Ovary (tissue), 9 donors: ENCODE results near the gene UGGT2. TPM values are rescaled to one million over a fixed set of nuclear protein-coding genes. Genes with fewer than 3 reads are reported as not detected.
"Not testable (repeated sequence)": the region's sequence is repeated elsewhere in the genome, so short reads cannot be mapped to it uniquely, and the experiment has no call there.

Source experiments
- DNase-seq, 5 donors: peaks; one replicate each; pipeline ENCODE4 v3.0.0-alpha.2; 2019 to 2020
- H3K27ac ChIP-seq, 2 donors: fragments of 200-600 bp; one replicate each; pipeline versions ENCODE4 v1.5.1 to v1.8.0; 2019 to 2022
- H3K27me3 ChIP-seq: fragments of 200-600 bp; one replicate; pipeline ENCODE4 v1.8.0; 2022
- H3K36me3 ChIP-seq: fragments of 200-600 bp; sonication (generic); one replicate; pipeline ENCODE4 v1.5.1; 2019
- H3K4me1 ChIP-seq: one replicate; pipeline ENCODE4 v1.8.1; 2013; ENCODE audit warnings: mild to moderate bottlenecking, moderate library complexity; ENCODE audit not compliant: insufficient read depth
- H3K4me3 ChIP-seq: fragments of 200-600 bp; sonication (generic); one replicate; pipeline ENCODE4 v1.5.1; 2017
- H3K9me3 ChIP-seq, 2 donors: fragments of 200-600 bp in 1 of 2; sonication (generic) in 1 of 2; one replicate each; pipeline versions ENCODE4 v1.5.1 to v1.8.1; 2013 to 2019; ENCODE audit warnings: mild to moderate bottlenecking in 1 of 2, moderate library complexity in 1 of 2
- CTCF ChIP-seq, 3 donors: fragments of 450-650 bp in 2 of 3; fragments of 200-600 bp in 1 of 3; IDR thresholded peaks; one replicate each; pipeline versions ENCODE4 v1.5.1 to v1.8.0; 2016 to 2022; ENCODE audit warnings: antibody characterized with exemption in 3 of 3, mild to moderate bottlenecking in 1 of 3
- EP300 ChIP-seq: sonication (generic); formaldehyde crosslinking; IDR thresholded peaks from one replicate; pipeline ENCODE4 v1.6.1; 2017; ENCODE audit warnings: antibody characterized with exemption
- POLR2A ChIP-seq: fragments of 450-650 bp; IDR thresholded peaks from one replicate; pipeline ENCODE4 v1.6.1; 2017; ENCODE audit warnings: antibody characterized with exemption, mild to moderate bottlenecking, moderate library complexity
- WGBS, 3 donors: extraction: QIAGEN DNeasy Blood & Tissue Kit in 1 of 3; methylation state at CpG; one replicate each; pipeline versions ENCODE4 v1.1.5 to v1.1.7; 2013 to 2017; 5-methylcytosine and 5-hydroxymethylcytosine counted together
- intact Hi-C, 4 donors: fragments of 100-400 bp; cut with DNase I; formaldehyde crosslinking; loops; one replicate each; pipeline versions ENCODE4 v1.11.0 to v1.15.1; 2022 to 2023
- polyA plus RNA-seq, 2 donors: library from polyadenylated mRNA; stranded (reverse); fragments of 200-250 nt in 1 of 2; fragments of 350-450 nt in 1 of 2; fragmentation: Illumina TruSeq in 1 of 2; extraction: RNeasy Lipid Tissue Mini Kit (QIAGEN cat#74804) in 1 of 2; gene quantifications; one replicate each; pipeline ENCODE4 v1.2.3, GENCODE V29; 2013 to 2014
- total RNA-seq, 7 donors: library from RNA; depleted of rRNA in 2 of 7; stranded (reverse); fragments of >200 nt in 2 of 7; fragmentation: NEBNext Ultra II Directional in 3 of 7; extraction: Animal tissue kit (Norgen Biotek cat#: 25700) in 3 of 7; gene quantifications; one replicate each; pipeline versions ENCODE4 v1.1.0 to v1.2.4, GENCODE V29; 2016 to 2023
- donor health status: DM: no; HTN: no; CAD: no; lungs with moderate emphysema.
- donor health status: DM: no; HTN: no; CAD: no.
- donor health status: Bipolar disorder and iron deficiency.
- donor health status: DM: yes; HTN: yes; CAD: no.
- donor health status: DM: no; HTN: no; CAD: no.
- donor health status: DM: yes; HTN: yes; CAD: no.

The UGGT2 gene
- total and polyA plus RNA-seq, 9 donors: 7.7 to 52.6 (median 28.9) TPM

- no peaks in the 10 kb centered on the region for H3K27me3 ChIP-seq
- no peaks in the 10 kb centered on the region for H3K36me3 ChIP-seq
Observed at GRCh38 chr13:95784900-95785290, 268.3 kb downstream of the UGGT2 start.

DNA sequence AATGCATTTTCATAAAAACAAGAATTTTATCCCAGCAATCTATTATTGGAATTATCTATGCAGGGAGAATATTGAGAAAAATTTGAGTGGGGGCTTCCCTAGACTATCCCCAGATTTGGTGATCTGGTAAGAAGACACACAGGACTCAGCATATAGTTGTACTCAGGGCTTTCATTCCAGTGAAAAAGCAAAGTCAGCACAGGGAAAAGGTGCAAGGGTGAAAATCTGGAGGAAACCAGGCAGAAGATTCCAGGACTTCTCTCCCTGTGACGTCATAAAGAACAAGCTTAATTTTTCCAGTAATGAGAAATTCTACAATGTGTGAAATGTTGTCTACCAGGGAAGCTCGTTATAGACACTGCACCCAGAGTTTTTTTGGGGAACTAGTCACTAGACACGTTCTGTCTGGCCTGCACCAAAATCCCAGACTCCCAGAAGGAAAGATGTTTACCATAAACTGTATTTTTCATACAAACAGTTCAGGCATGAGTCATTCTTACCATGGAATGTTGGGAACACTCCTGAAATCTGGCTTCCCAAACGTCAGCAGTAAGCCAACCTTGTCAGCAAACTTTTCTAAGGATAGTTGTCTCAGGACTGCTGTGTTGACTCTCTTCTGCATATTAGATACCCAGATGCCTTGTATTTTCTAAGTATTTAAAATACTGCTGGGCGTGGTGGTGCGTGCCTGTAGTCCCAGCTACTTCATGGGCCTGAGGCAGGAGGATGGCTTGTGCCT is 268.9 kb downstream of the UGGT2 start:
- Histone ChIP-seq H3K27me3 (no peaks in the 10 kb centered on the region), H3K9me3 (no peaks in the 10 kb centered on the region), H3K4me1 (peaks cover 5% of the 10 kb centered on the region), H3K27ac (peak overlapping the region in 1 of 2 donors; percentile 58), H3K4me3 (no peak overlapping the region), H3K36me3 (no peaks in the 10 kb centered on the region)
- 26 to 38% (median 29%) methylated on average over 6 of the region's 6 CpGs for WGBS, 3 donors
- no peak for TF ChIP-seq CTCF (IDR thresholded peaks at IDR 0.05)
- TF ChIP-seq EP300: no peak
- no peak for TF ChIP-seq POLR2A
- intact Hi-C loops: no loop called here
- DNase-seq: no peak

More at GRCh38 chr13:95784900-95785290, 268.3 kb downstream of the UGGT2 start:
- intact Hi-C loops: no loop called here
- no peak overlapping the region for H3K4me3 ChIP-seq
- H3K27ac ChIP-seq: peak overlapping the region in 1 of 2 donors; percentile 58
- no peak for DNase-seq
- H3K9me3 ChIP-seq: no peaks in the 10 kb centered on the region
- no peak for TF ChIP-seq CTCF (IDR thresholded peaks at IDR 0.05)
- TF ChIP-seq POLR2A: no peak
- TF ChIP-seq EP300: no peak
- WGBS, 3 donors: 72 to 83% (median 75%) methylated on average over 3 of the region's 3 CpGs
- peaks cover 5% of the 10 kb centered on the region for H3K4me1 ChIP-seq

DNA sequence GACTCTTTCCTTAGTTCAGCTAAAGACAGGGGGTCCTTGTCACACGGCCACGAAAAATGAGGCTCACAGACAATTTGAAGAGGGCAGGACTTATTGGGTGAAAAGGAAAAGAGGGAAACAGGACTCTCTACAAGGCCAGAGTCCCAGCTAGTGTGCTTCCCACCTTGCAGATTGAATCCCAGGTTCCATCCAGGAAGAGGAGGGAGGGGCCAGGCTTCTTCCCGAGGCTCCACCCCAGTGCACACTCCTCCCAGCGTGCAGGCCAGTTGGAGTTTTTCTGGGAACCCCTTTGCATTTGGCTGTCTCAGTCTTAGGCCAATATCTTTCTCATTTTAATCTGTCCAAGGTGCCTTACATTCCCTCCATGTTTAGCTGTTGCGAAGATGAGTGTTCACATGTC is 269.5 kb downstream of the UGGT2 start:
- Histone ChIP-seq H3K9me3 (no peaks in the 10 kb centered on the region), H3K27ac (peak overlapping the region in 1 of 2 donors; percentile 48), H3K4me1 (peaks cover 5% of the 10 kb centered on the region), H3K36me3 (no peaks in the 10 kb centered on the region), H3K27me3 (no peaks in the 10 kb centered on the region), H3K4me3 (no peak overlapping the region)
- no peak for TF ChIP-seq CTCF (IDR thresholded peaks at IDR 0.05)
- no peak for TF ChIP-seq POLR2A
- TF ChIP-seq EP300: no peak
- intact Hi-C loops: no loop called here
- WGBS, 3 donors: 74 to 78% (median 78%) methylated on average over 5 of the region's 5 CpGs
- DNase-seq: no peak

- H3K4me3 ChIP-seq, intact Hi-C loops, H3K9me3 ChIP-seq, H3K4me1 ChIP-seq, H3K27me3 ChIP-seq, DNase-seq, H3K36me3 ChIP-seq, H3K27ac ChIP-seq: not testable (repeated sequence)
- WGBS, 3 donors: 95 to 100% (median 97%) methylated on average over 1 of the region's 1 CpG
Observed at GRCh38 chr13:95781940-95782339, 271.3 kb downstream of the UGGT2 start.

DNA sequence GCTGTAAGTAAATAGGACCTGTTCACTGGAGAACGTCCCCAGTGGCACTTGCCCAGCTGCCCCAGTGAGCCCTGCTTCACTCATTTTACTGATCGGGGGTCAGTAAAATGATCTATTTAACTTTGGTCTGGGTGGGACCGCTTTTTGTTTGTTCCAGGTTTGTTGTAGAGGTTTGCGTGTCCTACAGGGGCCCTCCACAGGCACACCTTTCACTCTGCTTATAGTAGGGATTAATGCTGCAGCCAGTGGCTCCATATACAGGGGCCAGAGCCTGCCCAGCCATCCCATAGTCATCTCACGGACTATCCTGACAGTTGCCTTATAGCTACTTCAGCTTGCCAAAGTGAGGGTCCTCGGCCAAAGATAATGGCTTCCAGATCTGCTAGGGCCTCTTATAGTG is 272.2 kb downstream of the UGGT2 start:
- no peak overlapping the region for H3K27ac ChIP-seq
- peaks cover 5% of the 10 kb centered on the region for H3K4me1 ChIP-seq
- WGBS, 3 donors: 95 to 97% (median 97%) methylated on average over 6 of the region's 6 CpGs
- H3K36me3 ChIP-seq: no peaks in the 10 kb centered on the region
- H3K4me3 ChIP-seq: no peak overlapping the region
- H3K9me3 ChIP-seq: no peaks in the 10 kb centered on the region
- no peaks in the 10 kb centered on the region for H3K27me3 ChIP-seq
- intact Hi-C loops: no loop called here
- DNase-seq: no peak
- no peak for TF ChIP-seq POLR2A
- TF ChIP-seq CTCF (IDR thresholded peaks at IDR 0.05): no peak
- no peak for TF ChIP-seq EP300
